HG02623 (cell line): ENCODE measurements around the gene RHBDF2.

Experiments used
- ATAC-seq: cut with Tn5 transposase; IDR thresholded peaks from one replicate; pipeline ENCODE4 v1.9.1; 2021; ENCODE audit warnings: moderate library complexity; ENCODE audit not compliant: unreplicated experiment

The RHBDF2 gene

GRCh38 chr17:76441686-76442340, 59.4 kb downstream of the RHBDF2 start:
- ATAC-seq = no peak

DNA sequence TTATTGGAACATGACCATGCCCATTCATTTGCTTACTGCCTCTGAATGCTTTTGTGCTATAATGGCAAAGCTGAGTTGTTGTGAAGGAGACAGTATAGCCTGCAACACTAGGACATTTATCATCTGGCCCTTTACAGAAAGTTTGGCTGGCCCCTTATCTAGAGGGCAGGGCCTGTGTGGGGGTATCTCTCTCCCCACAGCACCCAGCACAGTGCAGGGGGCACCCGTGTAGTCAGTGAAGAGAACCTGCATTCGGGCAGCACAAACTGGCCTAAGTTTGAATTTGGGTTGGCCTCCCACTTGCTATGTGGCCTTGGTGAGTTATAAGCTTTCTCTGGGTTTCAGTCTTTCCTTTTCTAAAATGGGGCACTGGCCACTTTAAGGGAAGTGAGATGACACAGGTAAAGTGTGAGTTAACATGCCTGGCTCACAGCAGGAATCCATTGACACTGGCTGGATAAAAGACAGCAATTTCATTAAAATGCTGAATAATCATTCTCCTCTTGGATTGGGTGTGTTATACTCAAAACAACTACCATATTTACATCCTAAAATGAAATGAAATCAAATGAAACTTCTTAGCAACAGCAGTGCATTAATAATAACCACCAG, 60.4 kb downstream of the RHBDF2 start:
- ATAC-seq = no peak

- no peak for ATAC-seq
Observed at GRCh38 chr17:76439314-76439928, 61.8 kb downstream of the RHBDF2 start.

GRCh38 chr17:76438906-76439305, 62.3 kb downstream of the RHBDF2 start:
- ATAC-seq = no peak

- ATAC-seq = no peak
Observed at GRCh38 chr17:76437467-76438402, 63.5 kb downstream of the RHBDF2 start.

GRCh38 chr17:76435751-76436150, 65.5 kb downstream of the RHBDF2 start:
- ATAC-seq = no peak

DNA sequence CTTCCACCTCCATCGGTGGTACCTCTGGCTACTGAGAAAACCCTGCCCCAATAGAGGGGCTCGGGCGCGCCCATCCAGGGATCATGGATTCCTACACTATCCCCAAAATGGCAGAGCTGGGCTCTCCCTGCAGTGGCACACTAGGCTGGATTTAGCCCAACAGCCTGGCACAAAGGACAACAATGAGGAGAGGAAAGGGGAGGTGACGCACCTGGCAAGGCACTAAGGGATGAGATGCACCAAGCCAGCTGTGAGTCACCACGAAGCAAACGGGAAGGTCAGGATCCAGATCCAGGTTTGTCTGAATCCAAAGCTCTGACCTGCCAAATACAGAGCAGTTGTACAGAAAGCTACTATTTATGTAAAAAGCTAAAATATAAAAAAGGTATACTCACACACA, 66.4 kb downstream of the RHBDF2 start:
- ATAC-seq = no peak

DNA sequence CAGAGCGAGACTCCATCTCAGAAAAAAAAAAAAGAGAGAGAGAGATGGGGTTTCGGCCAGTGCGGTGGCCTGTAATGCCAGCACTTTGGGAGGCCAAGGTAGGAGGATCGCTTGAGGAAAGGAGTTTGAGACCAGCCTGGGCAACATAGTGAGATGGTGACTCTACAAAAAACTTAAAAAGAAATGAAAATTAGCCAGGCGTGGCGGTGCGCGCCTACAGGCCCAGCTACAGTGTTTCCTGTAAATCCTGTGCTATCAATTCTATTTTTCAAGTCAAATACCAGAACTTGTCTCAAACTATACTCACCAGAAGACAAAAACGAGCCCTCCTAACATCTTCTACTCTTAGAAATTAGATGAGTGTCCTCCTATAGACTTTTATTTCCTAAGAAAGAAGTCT, 67.5 kb downstream of the RHBDF2 start:
- ATAC-seq = no peak

GRCh38 chr17:76432712-76433336, 68.4 kb downstream of the RHBDF2 start:
- no peak for ATAC-seq

DNA sequence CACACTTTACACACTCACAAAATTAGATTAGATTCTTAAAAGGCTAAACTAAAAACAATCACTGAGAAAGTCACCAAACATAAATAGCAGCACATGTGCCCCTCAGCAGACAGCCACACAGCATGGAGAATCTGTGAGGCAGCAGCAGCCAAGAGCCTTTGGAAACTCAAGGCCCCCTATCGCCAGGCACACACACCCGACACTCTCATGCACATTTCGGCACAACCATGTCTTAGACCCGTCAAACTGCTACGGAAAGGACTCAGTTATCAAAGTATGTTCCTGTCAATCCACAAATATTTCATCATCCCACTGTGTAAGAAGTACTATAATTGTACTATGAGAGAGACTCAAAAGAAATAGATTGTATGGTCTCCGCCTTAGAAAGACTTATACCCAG, 69.2 kb downstream of the RHBDF2 start:
- no peak for ATAC-seq

GRCh38 chr17:76431509-76431908, 69.7 kb downstream of the RHBDF2 start:
- no peak for ATAC-seq

DNA sequence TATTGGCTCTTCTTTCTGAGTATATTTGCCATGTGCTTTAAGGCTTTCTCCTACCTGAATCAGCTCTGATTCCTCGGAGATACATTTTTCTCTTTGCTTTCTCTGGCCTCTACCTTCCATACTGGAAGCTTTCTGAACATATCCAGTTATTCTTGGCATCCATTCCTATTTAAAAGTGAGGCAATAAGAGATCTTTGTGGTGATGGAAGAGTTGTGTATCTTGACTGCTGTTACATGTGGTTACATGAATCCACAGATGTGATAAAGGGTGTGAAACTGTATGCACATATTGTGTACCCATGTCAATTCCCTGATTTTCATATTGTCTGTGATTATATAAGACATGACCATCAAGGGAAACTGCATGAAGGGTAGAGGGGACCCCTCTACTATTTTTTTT, 72.7 kb downstream of the RHBDF2 start:
- no peak for ATAC-seq

GRCh38 chr17:76427501-76428231, 73.6 kb downstream of the RHBDF2 start:
- ATAC-seq = no peak

GRCh38 chr17:76426853-76427252, 74.4 kb downstream of the RHBDF2 start:
- no peak for ATAC-seq

GRCh38 chr17:76422860-76423259, 78.4 kb downstream of the RHBDF2 start:
- no peak for ATAC-seq

DNA sequence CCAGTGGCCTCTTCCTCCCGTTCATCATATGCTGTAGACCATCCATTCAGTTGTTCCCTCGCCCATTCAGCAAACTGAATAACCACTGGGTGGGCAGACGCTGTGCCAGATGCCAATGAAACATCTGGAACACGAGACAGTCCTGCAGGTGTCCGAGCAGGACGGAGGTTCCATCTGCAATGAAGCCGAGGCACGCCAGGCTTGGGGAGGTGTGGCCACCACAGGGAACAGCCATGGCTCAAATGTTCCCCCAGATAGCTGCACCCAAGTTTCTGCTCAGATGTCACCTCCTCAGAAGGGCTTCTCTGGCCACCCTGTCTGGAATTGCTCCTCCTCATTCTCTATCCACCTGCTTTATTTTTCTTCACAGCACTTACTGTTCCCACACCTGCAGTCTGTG, 78.8 kb downstream of the RHBDF2 start:
- no peak for ATAC-seq

- ATAC-seq = no peak
Observed at GRCh38 chr17:76421044-76421407, 80.2 kb downstream of the RHBDF2 start.
